GM12865 (cell line): ENCODE measurements around the gene VWA3B.

Experiments used
- DNase-seq: peaks from one replicate; pipeline ENCODE4 v3.0.0; 2010; ENCODE audit warnings: low read depth
- H3K4me3 ChIP-seq: 2 replicates; pipeline ENCODE4 v1.5.1; 2011; ENCODE audit warnings: mild to moderate bottlenecking, low read depth, low read length, control low read depth
- TF ChIP-seq, protein P1 (sequence below): IDR thresholded peaks from 2 replicates; pipeline ENCODE4 v1.5.1; 2011; ENCODE audit warnings: low read length, control low read depth, low read depth, inconsistent platforms; ENCODE audit not compliant: insufficient read depth; ENCODE audit errors: missing control alignments

The VWA3B gene

DNA sequence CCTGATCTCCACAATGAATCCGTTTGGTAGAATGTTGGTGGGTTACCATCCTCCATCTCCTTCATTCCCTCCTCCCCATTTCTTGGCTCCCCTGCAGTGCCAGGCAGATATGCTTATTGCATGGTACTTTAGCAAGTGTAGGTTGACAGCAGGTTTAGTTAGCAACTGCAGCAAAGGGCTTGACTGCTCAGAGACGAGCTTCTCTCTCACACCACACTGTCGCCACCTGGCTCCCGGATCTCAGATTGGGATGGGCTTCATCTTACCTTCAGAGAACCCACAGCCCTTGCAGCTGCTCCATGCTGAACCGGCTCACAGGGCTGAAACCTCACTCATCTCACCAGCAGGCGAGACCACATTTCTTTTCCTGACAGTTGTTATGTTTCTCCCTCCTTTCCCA lies 88.8 kb downstream of the VWA3B start:
- TF ChIP-seq, protein P1, sequence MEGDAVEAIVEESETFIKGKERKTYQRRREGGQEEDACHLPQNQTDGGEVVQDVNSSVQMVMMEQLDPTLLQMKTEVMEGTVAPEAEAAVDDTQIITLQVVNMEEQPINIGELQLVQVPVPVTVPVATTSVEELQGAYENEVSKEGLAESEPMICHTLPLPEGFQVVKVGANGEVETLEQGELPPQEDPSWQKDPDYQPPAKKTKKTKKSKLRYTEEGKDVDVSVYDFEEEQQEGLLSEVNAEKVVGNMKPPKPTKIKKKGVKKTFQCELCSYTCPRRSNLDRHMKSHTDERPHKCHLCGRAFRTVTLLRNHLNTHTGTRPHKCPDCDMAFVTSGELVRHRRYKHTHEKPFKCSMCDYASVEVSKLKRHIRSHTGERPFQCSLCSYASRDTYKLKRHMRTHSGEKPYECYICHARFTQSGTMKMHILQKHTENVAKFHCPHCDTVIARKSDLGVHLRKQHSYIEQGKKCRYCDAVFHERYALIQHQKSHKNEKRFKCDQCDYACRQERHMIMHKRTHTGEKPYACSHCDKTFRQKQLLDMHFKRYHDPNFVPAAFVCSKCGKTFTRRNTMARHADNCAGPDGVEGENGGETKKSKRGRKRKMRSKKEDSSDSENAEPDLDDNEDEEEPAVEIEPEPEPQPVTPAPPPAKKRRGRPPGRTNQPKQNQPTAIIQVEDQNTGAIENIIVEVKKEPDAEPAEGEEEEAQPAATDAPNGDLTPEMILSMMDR: peak; percentile 22
- H3K4me3 ChIP-seq: no peak overlapping the region
- peak; percentile 28 for DNase-seq

- TF ChIP-seq, protein P1: no peak
Measured at GRCh38 chr2:98177286-98177685, 90.3 kb downstream of the VWA3B start.

GRCh38 chr2:98177986-98178385 lies 91.0 kb downstream of the VWA3B start:
- TF ChIP-seq, protein P1: no peak
- DNase-seq: no peak
- H3K4me3 ChIP-seq: no peak overlapping the region

More at GRCh38 chr2:98177286-98177685, 90.3 kb downstream of the VWA3B start:
- H3K4me3 ChIP-seq: no peak overlapping the region
- no peak for DNase-seq

- no peak overlapping the region for H3K4me3 ChIP-seq
- TF ChIP-seq, protein P1: no peak
- DNase-seq: no peak
Measured at GRCh38 chr2:98180456-98180855, 93.5 kb downstream of the VWA3B start.

- TF ChIP-seq, protein P1: no peak
- no peak overlapping the region for H3K4me3 ChIP-seq
- no peak for DNase-seq
Measured at GRCh38 chr2:98181346-98181745, 94.4 kb downstream of the VWA3B start.

DNA sequence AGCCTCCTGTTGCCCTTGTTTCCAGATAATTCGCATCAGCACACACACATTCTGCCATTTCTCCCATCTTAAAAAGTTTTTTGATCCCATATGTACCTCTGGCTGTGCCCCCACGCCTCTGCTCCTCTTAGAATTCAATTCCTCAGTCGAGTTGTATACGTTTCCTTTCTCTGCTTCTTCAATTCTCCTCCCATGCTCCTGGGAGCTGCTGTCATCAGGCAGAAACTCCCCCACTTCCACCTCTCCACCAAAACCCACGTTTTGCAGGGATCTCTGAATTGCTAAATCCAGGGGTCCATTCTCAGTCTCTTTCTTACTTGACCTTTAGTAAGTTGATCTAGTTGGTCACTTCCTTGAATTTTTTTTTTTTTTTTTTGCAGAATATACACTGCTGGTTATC lies 98.8 kb downstream of the VWA3B start:
- no peak for DNase-seq
- H3K4me3 ChIP-seq: no peak overlapping the region
- TF ChIP-seq, protein P1: no peak

- H3K4me3 ChIP-seq: no peak overlapping the region
- TF ChIP-seq, protein P1: no peak
- no peak for DNase-seq
Measured at GRCh38 chr2:98187194-98187593, 100.2 kb downstream of the VWA3B start.
